Esophagus squamous epithelium (tissue), 5 donors: ENCODE results near the gene FNDC3B. TPM values are rescaled to one million over a fixed set of nuclear protein-coding genes. Genes with fewer than 3 reads are reported as not detected.
"Not testable (repeated sequence)": the region's sequence is repeated elsewhere in the genome, so short reads cannot be mapped to it uniquely, and the experiment has no call there.

ENCODE experiments used
- DNase-seq: peaks from one replicate; lab custom pipeline; 2025; lab: John Stamatoyannopoulos, UW
- H3K27ac ChIP-seq, 4 donors: fragments of 200-600 bp; sonication (generic); one replicate each; pipeline ENCODE4 v1.5.1; 2016 to 2019; ENCODE audit warnings: mild to moderate bottlenecking in 1 of 4
- H3K27me3 ChIP-seq, 4 donors: fragments of 200-600 bp; sonication (generic); 1 replicate in 3 of 4; 2 replicates in 1 of 4; pipeline versions ENCODE4 v1.5.1 to v1.6.0; 2017 to 2021; ENCODE audit warnings: antibody characterized with exemption in 1 of 4
- H3K36me3 ChIP-seq, 3 donors: fragments of 200-600 bp; sonication (generic); one replicate each; pipeline ENCODE4 v1.5.1; 2016 to 2019
- H3K4me1 ChIP-seq, 3 donors: fragments of 200-600 bp; sonication (generic); one replicate each; pipeline ENCODE4 v1.5.1; 2017 to 2019
- H3K4me3 ChIP-seq, 4 donors: fragments of 200-600 bp; sonication (generic); 1 replicate in 3 of 4; 2 replicates in 1 of 4; pipeline ENCODE4 v1.5.1; 2016 to 2019; ENCODE audit warnings: mild to moderate bottlenecking in 2 of 4, moderate library complexity in 1 of 4
- H3K9me3 ChIP-seq, 3 donors: fragments of 200-600 bp; sonication (generic); one replicate each; pipeline ENCODE4 v1.5.1; 2016 to 2019
- POLR2A ChIP-seq, 4 donors: fragments of 450-650 bp; IDR thresholded peaks; one replicate each; pipeline ENCODE4 v1.6.1; 2017; ENCODE audit warnings: antibody characterized with exemption in 4 of 4, mild to moderate bottlenecking in 4 of 4, moderate library complexity in 3 of 4
- WGBS, 2 donors: methylation state at CpG; one replicate each; pipeline ENCODE4 v1.1.5; 2018; 5-methylcytosine and 5-hydroxymethylcytosine counted together
- intact Hi-C: fragments of 100-400 bp; cut with DNase I; formaldehyde crosslinking; loops from one replicate; pipeline ENCODE4 v1.15.0; 2022
- total RNA-seq, 4 donors: library from RNA; depleted of rRNA; stranded (reverse); fragments of >200 nt; gene quantifications; one replicate each; pipeline ENCODE4 v1.1.0, GENCODE V29; 2016
- TF ChIP-seq, protein P1 (sequence below), 6 experiments: fragments of 450-650 bp in 4 of 6; fragments of 200-600 bp in 2 of 6; sonication (generic) in 2 of 6; IDR thresholded peaks; one replicate each; pipeline ENCODE4 v1.5.1; 2016 to 2019; ENCODE audit warnings: antibody characterized with exemption in 6 of 6, mild to moderate bottlenecking in 4 of 6, moderate library complexity in 4 of 6
- donor health status: DM: yes; HTN: yes; CAD: no.

FNDC3B gene
- total RNA-seq, result 10 to 100 TPM in 3 of 4 donors, 1 to 10 TPM in 1; 7.7 to 44.3 (median 20.4) TPM

DNA sequence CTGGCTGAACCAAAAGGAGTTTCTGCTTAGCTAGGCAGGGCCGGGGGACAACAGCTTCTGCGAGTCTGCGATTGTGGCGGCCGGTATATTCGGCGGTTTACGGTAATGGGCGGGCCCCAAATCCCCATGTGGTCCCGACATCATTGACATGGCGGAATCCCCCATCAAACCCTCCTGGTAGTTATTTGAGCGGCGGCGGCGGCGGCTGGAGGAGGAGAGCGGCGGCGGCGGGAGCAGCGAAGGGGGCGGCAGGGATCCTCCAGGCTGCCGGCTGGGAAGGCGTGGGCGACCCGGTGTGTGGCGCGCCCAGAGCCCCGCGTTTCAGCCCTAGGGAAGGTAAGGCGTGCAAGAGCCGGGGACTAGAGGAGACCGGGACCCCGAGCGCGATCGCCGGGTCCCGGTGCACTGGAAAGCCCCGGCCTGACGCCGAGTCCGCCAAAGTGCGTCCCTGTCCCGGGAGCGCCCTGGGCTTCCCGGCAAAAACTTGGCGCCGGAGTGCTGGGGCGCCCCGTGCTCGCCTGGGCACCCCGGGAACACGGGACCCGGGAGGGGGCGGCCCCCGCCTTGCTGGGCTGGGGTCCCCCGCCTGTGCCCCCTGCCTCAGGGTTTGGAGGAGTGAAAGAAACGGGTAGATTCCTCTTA lies at the start of gene FNDC3B:
TSS of gene FNDC3B (plus strand) at position 143 of the 642 bp plus-strand sequence. CDS start 72,902 bp downstream, outside the sequence.
- H3K9me3 ChIP-seq, result no peaks in the 10 kb centered on the region
- H3K27me3 ChIP-seq, result no peaks in the 10 kb centered on the region
- H3K36me3 ChIP-seq, result no peaks in the 10 kb centered on the region
- peaks cover 4 to 51% (median 13%) of the 10 kb centered on the region in 3 donors for H3K4me1 ChIP-seq
- DNase-seq, result peak; percentile 40
- peak within 1 kb of the TSS; percentile 77 to 99 (median 82) for H3K4me3 ChIP-seq
- intact Hi-C loops, result no loop called here
- peak in 3 of 4 donors; percentile 73 to 90 (median 78) for TF ChIP-seq POLR2A (IDR thresholded peaks at IDR 0.05)
- TF ChIP-seq, protein P1, sequence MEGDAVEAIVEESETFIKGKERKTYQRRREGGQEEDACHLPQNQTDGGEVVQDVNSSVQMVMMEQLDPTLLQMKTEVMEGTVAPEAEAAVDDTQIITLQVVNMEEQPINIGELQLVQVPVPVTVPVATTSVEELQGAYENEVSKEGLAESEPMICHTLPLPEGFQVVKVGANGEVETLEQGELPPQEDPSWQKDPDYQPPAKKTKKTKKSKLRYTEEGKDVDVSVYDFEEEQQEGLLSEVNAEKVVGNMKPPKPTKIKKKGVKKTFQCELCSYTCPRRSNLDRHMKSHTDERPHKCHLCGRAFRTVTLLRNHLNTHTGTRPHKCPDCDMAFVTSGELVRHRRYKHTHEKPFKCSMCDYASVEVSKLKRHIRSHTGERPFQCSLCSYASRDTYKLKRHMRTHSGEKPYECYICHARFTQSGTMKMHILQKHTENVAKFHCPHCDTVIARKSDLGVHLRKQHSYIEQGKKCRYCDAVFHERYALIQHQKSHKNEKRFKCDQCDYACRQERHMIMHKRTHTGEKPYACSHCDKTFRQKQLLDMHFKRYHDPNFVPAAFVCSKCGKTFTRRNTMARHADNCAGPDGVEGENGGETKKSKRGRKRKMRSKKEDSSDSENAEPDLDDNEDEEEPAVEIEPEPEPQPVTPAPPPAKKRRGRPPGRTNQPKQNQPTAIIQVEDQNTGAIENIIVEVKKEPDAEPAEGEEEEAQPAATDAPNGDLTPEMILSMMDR (IDR thresholded peaks at IDR 0.05), result peak in 1 of 6 experiments; percentile 10
- 0 to 3% methylated on average over 3 to 12 of the region's 59 CpGs for WGBS, 2 donors
- peak within 1 kb of the TSS; percentile 90 to 99 (median 96) for H3K27ac ChIP-seq

DNA sequence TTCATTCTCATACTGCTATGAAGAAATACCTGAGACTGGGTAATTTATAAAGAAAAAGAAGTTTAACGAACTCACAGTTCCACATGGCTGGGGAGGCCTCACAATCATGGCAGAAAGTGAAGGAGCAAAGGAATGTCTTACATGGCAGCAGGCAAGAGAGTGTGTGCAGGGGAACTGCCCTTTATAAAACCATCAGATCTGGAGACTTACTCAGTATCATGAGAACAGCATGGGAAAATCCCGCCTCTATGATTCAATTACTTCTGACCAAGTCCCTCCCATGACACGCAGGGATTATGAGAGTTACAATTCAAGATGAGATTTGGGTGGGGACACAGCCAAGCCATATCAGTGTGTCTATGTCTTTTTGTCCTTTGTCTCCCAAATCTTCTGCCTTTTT lies 49.1 kb upstream of the FNDC3B start:
- H3K4me1 ChIP-seq, intact Hi-C loops, H3K27ac ChIP-seq, DNase-seq, H3K9me3 ChIP-seq, H3K36me3 ChIP-seq, H3K4me3 ChIP-seq: not testable (repeated sequence)
- WGBS, 2 donors, result 73 to 80% methylated on average over 3 of the region's 3 CpGs
- H3K27me3 ChIP-seq, result peaks cover 0 to 20% (median 0%) of the 10 kb centered on the region in 4 donors

DNA sequence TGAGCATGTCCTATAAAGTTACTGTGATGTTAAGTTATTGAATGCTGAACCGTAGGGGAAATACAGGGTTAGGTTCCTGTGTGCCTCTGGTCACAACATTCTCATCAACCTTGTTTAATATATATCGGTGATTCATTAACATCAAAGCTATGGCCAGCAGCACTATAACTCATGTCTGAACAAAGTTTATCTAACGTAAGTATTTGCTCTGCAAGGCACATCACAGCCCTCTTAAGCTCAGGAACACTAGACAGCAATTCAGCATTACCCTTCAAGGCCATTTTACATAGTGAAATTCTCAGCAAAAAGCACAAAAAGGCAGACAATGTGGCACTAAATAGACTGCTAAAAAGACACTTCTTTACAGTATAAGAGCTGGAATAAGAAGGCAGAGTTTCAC lies 48.2 kb upstream of the FNDC3B start:
- Histone ChIP-seq H3K4me1 (no peaks in the 10 kb centered on the region), H3K27ac (no peak overlapping the region), H3K36me3 (no peaks in the 10 kb centered on the region), H3K27me3 (peaks cover 0 to 20% (median 0%) of the 10 kb centered on the region in 4 donors), H3K9me3 (peaks cover 0 to under 1% (median 0%) of the 10 kb centered on the region in 3 donors), H3K4me3 (no peak overlapping the region)
- intact Hi-C loops, result no loop called here
- 42 to 53% methylated on average over 3 of the region's 3 CpGs for WGBS, 2 donors
- DNase-seq, result no peak
- TF ChIP-seq POLR2A (IDR thresholded peaks at IDR 0.05), result no peak
- TF ChIP-seq, protein P1 (IDR thresholded peaks at IDR 0.05), result no peak

DNA sequence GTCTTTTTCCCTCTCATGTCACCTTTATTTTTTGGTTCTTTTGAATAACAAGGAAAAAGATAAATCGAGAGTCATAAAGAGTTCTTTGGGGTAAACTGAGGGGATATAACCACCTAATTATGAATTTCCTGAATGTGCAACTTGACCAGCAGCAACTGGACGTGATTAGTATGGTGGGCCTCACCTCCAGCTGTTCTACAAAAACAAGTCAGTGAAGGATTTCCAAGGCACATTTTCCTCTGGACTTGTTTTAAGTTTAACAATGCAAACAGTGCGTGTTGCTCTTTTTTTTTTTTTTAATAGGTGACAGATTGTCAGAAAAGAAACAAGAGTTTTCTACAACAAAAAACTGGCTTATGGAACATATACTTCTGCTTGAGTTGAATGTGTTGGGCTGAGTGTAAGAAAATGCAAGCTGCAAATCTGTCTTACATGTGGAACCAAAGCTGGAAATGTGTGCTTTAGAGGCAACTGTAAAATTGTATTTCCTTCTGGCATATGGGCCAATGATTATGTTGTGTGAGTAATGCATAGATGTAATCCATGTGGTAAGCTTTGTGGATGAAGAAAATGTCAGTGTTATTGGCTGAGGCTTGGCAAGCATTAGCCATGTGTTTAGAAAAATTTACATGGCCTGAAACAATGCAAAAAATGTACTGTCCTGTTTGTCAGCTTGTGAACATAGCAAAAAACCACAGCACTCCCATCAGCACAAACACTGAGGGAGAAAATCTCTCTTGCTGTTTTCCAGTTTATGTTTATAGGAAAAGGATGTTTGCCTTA lies 44.5 kb upstream of the FNDC3B start:
- Histone ChIP-seq H3K36me3 (no peaks in the 10 kb centered on the region), H3K9me3 (peaks cover 0 to 6% (median 0%) of the 10 kb centered on the region in 3 donors), H3K4me1 (no peaks in the 10 kb centered on the region), H3K27ac (no peak overlapping the region), H3K4me3 (no peak overlapping the region), H3K27me3 (peaks cover 0 to 42% (median 0%) of the 10 kb centered on the region in 4 donors)
- 32 to 58% methylated on average over 3 of the region's 3 CpGs for WGBS, 2 donors
- DNase-seq, result no peak
- TF ChIP-seq POLR2A (IDR thresholded peaks at IDR 0.05), result no peak
- intact Hi-C loops, result no loop called here

- no peak for DNase-seq
- TF ChIP-seq, protein P1 (IDR thresholded peaks at IDR 0.05), result no peak
- TF ChIP-seq POLR2A (IDR thresholded peaks at IDR 0.05), result no peak
- Histone ChIP-seq H3K4me3 (no peak overlapping the region), H3K9me3 (peaks cover 0 to 6% (median 0%) of the 10 kb centered on the region in 3 donors), H3K4me1 (no peaks in the 10 kb centered on the region), H3K36me3 (no peaks in the 10 kb centered on the region), H3K27ac (no peak overlapping the region), H3K27me3 (peaks cover 0 to 43% (median 0%) of the 10 kb centered on the region in 4 donors)
- intact Hi-C loops, result no loop called here
Observed at GRCh38 chr3:171995486-171995885, 43.9 kb upstream of the FNDC3B start.
